SU-DHL-6 (cell line): ENCODE results near the gene SNED1.

ENCODE experiments used
- CTCF ChIP-seq: fragments of 200-600 bp; sonication (generic); IDR thresholded peaks from one replicate; pipeline ENCODE4 v1.5.1; 2017; ENCODE audit warnings: antibody characterized with exemption, mild to moderate bottlenecking, low read length, moderate library complexity; ENCODE audit not compliant: insufficient read depth, poor library complexity, severe bottlenecking
- EZH2phosphoT487 ChIP-seq: fragments of 200-600 bp; sonication (generic), shearing (Covaris generic); conservative IDR thresholded peaks from 2 replicates; pipeline ENCODE4 v1.6.1; 2018; ENCODE audit warnings: mild to moderate bottlenecking, antibody characterized with exemption, low read length, moderate library complexity, mixed read lengths

GRCh38 chr2:241005569-241005968 is 7.2 kb downstream of the SNED1 start:
- TF ChIP-seq CTCF (no peak), EZH2phosphoT487 (no peak)
